Erythroblast (primary cell): Measurements from ENCODE around the gene AFAP1L2.

ENCODE experiments used
- DNase-seq, 2 experiments: peaks; one replicate each; lab custom pipeline; 2025; lab: John Stamatoyannopoulos, UW
- GATA1 ChIP-seq: IDR thresholded peaks from 2 replicates; pipeline ENCODE4 v1.6.1; 2011; ENCODE audit warnings: low read depth, mild to moderate bottlenecking, control low read depth, low read length, moderate library complexity
- POLR2A ChIP-seq: IDR thresholded peaks from 2 replicates; pipeline ENCODE4 v1.6.1; 2011; ENCODE audit warnings: mild to moderate bottlenecking, low read length

Gene AFAP1L2

GRCh38 chr10:114320249-114321116 is 83.8 kb downstream of the AFAP1L2 start:
- TF ChIP-seq POLR2A (no peak), GATA1 (no peak)
- DNase-seq: no peak

DNA sequence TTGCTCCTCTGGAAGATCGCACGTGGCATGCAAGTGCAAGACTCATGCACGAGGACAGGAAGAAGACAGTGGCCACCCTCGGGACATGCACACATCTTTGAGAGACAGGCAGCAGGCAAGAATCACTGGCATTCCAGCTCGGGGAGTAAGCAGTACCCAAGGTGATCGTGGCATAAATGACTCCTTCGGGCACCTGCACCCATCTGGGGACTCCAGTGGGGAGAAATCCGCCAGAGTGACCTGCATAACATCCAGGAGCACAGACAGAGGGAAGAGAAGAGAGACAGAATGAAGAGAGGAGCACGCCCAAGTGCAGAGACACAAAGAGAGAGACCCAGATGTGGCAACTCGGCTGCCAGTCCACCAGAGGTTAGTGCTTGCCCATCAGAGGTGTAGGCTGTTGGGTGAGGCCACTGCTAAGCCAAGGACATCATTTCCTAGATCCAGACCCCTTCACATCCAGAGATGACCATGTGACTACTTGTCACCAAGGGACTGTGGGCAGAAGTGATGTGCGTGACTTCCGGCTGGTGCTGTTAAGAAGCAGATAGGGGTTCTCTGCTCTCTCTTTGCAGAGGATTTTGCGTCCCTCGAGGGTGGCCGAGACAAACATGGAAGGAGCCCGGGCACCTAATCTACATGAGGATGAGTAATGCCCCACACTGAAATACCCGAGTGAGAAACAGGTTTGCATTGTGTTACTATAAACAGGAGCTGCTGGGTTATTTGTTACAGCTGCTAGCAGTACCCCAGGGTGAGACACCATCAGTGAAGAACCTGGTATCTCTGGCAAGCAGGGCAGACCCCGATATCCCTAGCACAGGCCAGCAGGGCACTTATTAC is 84.7 kb downstream of the AFAP1L2 start:
- DNase-seq: no peak
- TF ChIP-seq POLR2A (no peak), GATA1 (no peak)

GRCh38 chr10:114316744-114317143 is 87.6 kb downstream of the AFAP1L2 start:
- TF ChIP-seq POLR2A: no peak
- TF ChIP-seq GATA1: no peak

GRCh38 chr10:114315566-114316420 is 88.5 kb downstream of the AFAP1L2 start:
- TF ChIP-seq POLR2A (no peak), GATA1 (no peak)
- DNase-seq: no peak

More at GRCh38 chr10:114316744-114317143, 87.6 kb downstream of the AFAP1L2 start:
- no peak for DNase-seq

- TF ChIP-seq GATA1: no peak
- TF ChIP-seq POLR2A: no peak
- DNase-seq: no peak
These were observed 90.4 kb downstream of the AFAP1L2 start for GRCh38 chr10:114313866-114314265.

DNA sequence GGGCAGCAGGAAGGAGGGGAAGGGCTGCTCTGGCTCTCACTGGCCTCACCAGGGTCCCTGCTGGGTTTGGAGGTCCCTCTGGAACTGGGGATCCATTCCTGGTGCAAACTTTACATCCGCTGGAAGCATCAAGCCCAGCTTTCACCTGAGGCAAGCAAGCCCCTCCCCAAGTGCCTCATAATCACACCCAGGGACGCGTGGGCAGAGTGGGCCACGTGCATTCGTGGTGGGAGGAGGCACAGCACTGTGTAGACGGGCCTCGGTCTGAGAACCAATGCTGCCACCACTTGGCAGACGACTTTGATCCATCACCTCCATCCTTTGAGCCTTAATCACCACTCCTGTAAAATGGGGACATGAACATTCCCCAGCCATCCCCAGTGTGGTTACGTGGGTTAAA is 91.2 kb downstream of the AFAP1L2 start:
- TF ChIP-seq GATA1 (no peak), POLR2A (no peak)
- DNase-seq: no peak

GRCh38 chr10:114311496-114312209 is 92.6 kb downstream of the AFAP1L2 start:
- no peak for TF ChIP-seq POLR2A
- TF ChIP-seq GATA1: no peak
- no peak for DNase-seq

DNA sequence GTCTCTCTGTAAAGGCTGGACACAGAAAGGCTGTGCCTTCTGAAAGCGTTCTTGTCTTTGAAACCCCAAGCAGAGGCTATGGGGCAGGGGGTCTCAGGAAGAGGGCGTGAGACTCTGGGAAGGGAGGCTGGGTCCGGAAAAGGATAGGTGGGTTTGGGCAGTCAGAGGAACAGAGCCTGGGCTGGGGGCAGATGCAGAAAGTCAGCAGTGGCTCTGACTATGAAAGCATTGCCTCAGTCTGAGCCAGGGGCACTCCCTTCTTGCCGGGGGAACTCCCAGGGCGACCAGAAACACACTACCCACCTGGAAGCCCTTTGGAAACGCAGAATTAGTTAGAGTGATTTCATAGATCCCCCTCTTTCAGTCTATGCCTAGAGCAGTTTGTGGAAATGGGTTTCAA is 93.3 kb downstream of the AFAP1L2 start:
- no peak for DNase-seq
- no peak for TF ChIP-seq GATA1
- TF ChIP-seq POLR2A: no peak

GRCh38 chr10:114310346-114310745 is 94.0 kb downstream of the AFAP1L2 start:
- no peak for TF ChIP-seq GATA1
- no peak for TF ChIP-seq POLR2A
- no peak for DNase-seq

DNA sequence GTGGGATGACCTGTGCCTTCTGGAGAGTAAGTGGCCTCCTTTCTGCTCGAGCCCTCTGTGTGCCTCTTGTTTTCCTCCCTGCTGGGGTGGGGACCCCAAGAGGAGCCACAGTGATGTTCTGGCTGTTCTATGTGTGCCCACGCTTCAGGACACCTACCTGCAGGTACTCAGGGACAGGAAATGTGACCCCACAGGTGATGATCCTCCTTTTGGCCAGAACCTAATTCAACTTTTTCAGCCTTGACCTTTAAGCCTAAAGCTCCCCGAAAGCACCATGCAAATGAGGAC is 95.0 kb downstream of the AFAP1L2 start:
- no peak for DNase-seq
- TF ChIP-seq GATA1 (no peak), POLR2A (no peak)

DNA sequence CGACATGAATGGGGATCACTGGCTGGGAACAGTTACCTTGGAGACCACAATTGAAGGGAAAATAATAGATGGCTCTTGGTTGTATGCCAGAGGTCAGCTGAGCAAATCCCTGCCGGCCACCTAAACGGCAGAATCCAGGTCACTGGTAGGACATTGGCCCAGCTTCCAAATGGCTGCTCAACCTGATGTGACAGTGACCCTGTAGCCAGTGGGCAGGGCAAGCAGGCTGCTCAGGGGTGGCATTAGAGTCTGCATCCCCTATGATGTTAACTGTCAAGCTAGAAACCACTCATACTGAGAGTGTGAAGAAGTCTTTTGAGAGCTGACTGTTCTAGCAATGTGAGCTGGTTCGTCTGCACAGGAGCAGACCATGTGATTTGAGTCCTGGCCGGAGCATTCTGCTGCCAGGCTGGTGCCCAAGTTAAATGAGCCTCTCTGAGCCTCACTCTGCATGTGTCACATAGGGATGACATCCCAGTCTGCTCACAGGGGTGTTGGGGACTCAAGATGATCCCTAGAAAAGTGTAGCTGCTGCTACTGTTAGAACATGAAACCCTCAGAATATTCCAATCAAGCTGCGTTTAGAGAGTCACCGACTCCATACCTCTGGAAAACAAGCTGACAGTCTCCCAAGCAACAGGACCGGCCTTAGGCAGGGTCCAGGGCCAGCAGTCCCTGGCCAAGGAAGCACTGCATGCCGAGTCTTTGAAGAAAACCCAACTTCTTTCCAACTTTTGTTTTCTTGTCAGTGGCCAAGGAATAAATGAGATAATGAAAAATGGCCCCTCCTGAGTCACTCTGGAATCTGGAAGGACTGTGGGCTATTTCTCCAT is 95.6 kb downstream of the AFAP1L2 start:
- TF ChIP-seq GATA1: no peak
- TF ChIP-seq POLR2A: no peak
- DNase-seq: no peak

DNA sequence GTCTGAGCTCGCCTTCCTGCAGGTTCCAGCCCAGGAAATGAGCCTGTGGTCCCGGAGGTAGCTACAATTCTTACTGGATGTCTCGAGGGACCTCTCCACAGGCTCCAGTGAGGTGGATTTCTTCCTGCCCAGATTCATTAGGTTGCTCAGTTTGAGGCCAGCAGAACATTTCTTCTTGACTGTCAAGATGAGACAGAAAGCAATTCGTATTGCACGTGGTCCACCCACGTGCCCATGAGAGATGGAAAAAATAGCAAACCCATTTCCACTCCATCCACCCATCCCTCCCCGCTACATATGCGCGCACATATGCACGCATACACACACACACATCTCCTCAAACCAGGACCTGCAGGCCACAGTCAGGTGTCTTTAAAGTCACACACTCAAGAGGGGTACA is 96.6 kb downstream of the AFAP1L2 start:
- TF ChIP-seq POLR2A: no peak
- no peak for TF ChIP-seq GATA1
- no peak for DNase-seq
